Stomach (tissue), 9 donors: Measurements from ENCODE around the gene CRACDL. TPM values are rescaled to one million over a fixed set of nuclear protein-coding genes. Genes with fewer than 3 reads are reported as not detected.

ENCODE experiments used
- DNase-seq, 2 donors: peaks; one replicate each; pipeline versions ENCODE4 v3.0.0 to v3.0.0-alpha.2; 2013 to 2019
- H3K27ac ChIP-seq, 5 donors: fragments of 200-600 bp in 4 of 5; sonication (generic) in 4 of 5; one replicate each; pipeline ENCODE4 v1.5.1; 2013 to 2019; ENCODE audit warnings: mild to moderate bottlenecking in 1 of 5, moderate library complexity in 1 of 5
- H3K27me3 ChIP-seq, 3 donors: fragments of 200-600 bp; sonication (generic); one replicate each; pipeline ENCODE4 v1.5.1; 2017 to 2019; ENCODE audit warnings: mixed run types in 1 of 3
- H3K36me3 ChIP-seq, 4 donors: fragments of 200-600 bp; sonication (generic); 1 replicate in 3 of 4; 2 replicates in 1 of 4; pipeline ENCODE4 v1.5.1; 2016 to 2019
- H3K4me1 ChIP-seq, 4 donors: fragments of 200-600 bp; sonication (generic); one replicate each; pipeline ENCODE4 v1.5.1; 2016 to 2019
- H3K4me3 ChIP-seq, 4 donors: fragments of 200-600 bp; sonication (generic) in 3 of 4; one replicate each; pipeline ENCODE4 v1.5.1; 2016 to 2019; ENCODE audit warnings: mild to moderate bottlenecking in 1 of 4
- H3K9me3 ChIP-seq, 4 donors: fragments of 200-600 bp; sonication (generic); one replicate each; pipeline ENCODE4 v1.5.1; 2016 to 2019
- EP300 ChIP-seq: sonication (generic); formaldehyde crosslinking; IDR thresholded peaks from one replicate; pipeline ENCODE4 v1.6.1; 2017; ENCODE audit warnings: antibody characterized with exemption
- POLR2A ChIP-seq, 4 donors: fragments of 450-650 bp; IDR thresholded peaks; one replicate each; pipeline ENCODE4 v1.6.1; 2016; ENCODE audit warnings: antibody characterized with exemption in 4 of 4, control low read depth in 2 of 4, mild to moderate bottlenecking in 1 of 4, moderate library complexity in 1 of 4
- POLR2AphosphoS5 ChIP-seq, 3 donors: sonication (generic); formaldehyde crosslinking; IDR thresholded peaks; one replicate each; pipeline ENCODE4 v1.6.1; 2016; ENCODE audit warnings: antibody characterized with exemption in 3 of 3
- WGBS, 5 donors: extraction: QIAGEN DNeasy Blood & Tissue Kit in 3 of 5; methylation state at CpG; one replicate each; pipeline versions ENCODE4 v1.1.5 to v1.1.7; 2013 to 2018; 5-methylcytosine and 5-hydroxymethylcytosine counted together
- intact Hi-C: fragments of 100-400 bp; cut with DNase I; formaldehyde crosslinking; loops from one replicate; pipeline ENCODE4 v1.15.1; 2023; ENCODE audit warnings: low total_unique reads
- polyA plus RNA-seq, 3 donors: library from polyadenylated mRNA; stranded (reverse); fragments of 200-250 nt; gene quantifications; one replicate each; pipeline ENCODE4 v1.2.3, GENCODE V29; 2013
- total RNA-seq, 5 donors: library from RNA; depleted of rRNA; stranded (reverse); fragments of >200 nt; gene quantifications; one replicate each; pipeline versions ENCODE4 v1.1.0 to v1.2.3, GENCODE V29; 2014 to 2016
- TF ChIP-seq, protein P1 (sequence below), 7 experiments: fragments of 450-650 bp in 4 of 7; fragments of 200-600 bp in 3 of 7; sonication (generic) in 3 of 7; IDR thresholded peaks; one replicate each; pipeline ENCODE4 v1.5.1; 2016 to 2019; ENCODE audit warnings: antibody characterized with exemption in 7 of 7, control low read depth in 2 of 7, mild to moderate bottlenecking in 1 of 7
- donor health status: healthy with polysubstance abuse.
- donor health status: Bipolar disorder and iron deficiency.
- donor health status: healthy.

Gene CRACDL
- total and polyA plus RNA-seq, 8 donors = 5.4 to 205 (median 7.8) TPM

DNA sequence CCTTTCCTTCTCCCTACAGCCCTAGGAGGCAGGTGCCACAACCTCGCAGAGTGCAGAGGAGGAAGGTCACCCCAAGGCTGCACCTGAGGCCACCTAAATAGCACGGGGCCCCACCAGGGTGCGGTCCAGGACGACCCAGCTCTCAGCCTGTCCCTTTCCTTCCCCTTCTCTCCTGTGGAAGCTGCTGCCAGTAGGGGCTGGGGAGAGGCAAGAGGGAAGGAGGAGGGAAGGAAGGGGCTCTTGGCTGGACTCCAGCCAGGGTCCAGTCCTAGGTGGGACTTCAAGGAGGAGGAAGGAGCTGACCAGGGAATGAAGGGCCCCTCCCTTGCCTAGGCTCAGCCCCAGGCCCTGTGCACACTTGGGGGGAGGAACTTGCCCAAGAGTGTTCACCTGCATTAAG lies 11.1 kb downstream of the CRACDL start:
- no peak overlapping the region for H3K4me3 ChIP-seq
- TF ChIP-seq, protein P1, sequence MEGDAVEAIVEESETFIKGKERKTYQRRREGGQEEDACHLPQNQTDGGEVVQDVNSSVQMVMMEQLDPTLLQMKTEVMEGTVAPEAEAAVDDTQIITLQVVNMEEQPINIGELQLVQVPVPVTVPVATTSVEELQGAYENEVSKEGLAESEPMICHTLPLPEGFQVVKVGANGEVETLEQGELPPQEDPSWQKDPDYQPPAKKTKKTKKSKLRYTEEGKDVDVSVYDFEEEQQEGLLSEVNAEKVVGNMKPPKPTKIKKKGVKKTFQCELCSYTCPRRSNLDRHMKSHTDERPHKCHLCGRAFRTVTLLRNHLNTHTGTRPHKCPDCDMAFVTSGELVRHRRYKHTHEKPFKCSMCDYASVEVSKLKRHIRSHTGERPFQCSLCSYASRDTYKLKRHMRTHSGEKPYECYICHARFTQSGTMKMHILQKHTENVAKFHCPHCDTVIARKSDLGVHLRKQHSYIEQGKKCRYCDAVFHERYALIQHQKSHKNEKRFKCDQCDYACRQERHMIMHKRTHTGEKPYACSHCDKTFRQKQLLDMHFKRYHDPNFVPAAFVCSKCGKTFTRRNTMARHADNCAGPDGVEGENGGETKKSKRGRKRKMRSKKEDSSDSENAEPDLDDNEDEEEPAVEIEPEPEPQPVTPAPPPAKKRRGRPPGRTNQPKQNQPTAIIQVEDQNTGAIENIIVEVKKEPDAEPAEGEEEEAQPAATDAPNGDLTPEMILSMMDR (IDR thresholded peaks at IDR 0.05) = no peak
- TF ChIP-seq POLR2A (IDR thresholded peaks at IDR 0.05) (no peak), EP300 (no peak), POLR2AphosphoS5 (IDR thresholded peaks at IDR 0.05) (no peak)
- DNase-seq = no peak
- H3K9me3 ChIP-seq = no peaks in the 10 kb centered on the region
- no peaks in the 10 kb centered on the region for H3K36me3 ChIP-seq
- H3K27ac ChIP-seq = no peak overlapping the region
- 23 to 62% (median 49%) methylated on average over 4 of the region's 4 CpGs for WGBS, 5 donors
- no peaks in the 10 kb centered on the region for H3K27me3 ChIP-seq
- no peaks in the 10 kb centered on the region for H3K4me1 ChIP-seq
- intact Hi-C loops = no loop called here

DNA sequence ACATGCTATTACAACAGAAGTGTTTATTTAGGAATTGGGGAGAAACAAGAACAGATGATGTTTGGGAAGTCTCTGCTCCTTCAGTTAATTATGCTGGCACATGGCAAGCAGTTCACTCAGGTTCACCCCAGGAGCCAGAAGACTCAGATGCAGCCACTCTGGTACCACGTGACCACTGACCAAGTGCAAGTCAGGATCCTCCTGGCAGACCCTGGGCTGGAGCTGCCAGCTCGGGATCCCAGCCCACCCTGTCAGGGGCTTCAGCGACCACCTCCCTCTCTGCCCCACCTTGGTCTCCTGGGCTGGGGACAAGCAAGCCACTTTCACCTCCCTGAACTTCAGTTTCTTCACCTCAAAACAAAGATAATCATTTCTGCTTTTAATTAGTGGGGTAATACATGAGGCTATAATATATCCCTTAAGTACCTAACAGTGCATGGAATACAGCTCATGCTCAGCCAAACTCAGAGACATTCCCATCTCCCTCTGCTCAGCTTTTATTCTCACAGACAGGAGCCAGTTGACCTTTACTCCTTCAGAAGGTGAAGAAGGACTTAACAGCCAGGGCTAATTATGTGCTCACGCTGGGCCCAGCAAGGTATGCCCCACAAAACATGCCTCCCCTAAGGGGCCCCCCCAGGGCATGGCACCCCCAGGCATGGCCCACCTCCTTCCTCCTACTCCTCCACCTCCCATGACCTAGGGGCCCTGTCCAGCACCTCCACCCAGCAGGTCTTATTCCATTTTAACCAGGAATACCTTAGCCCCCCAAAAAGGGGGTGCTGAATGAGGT lies 11.8 kb downstream of the CRACDL start:
- H3K4me3 ChIP-seq = no peak overlapping the region
- no peaks in the 10 kb centered on the region for H3K27me3 ChIP-seq
- H3K27ac ChIP-seq = no peak overlapping the region
- WGBS, 5 donors = 63 to 89% (median 86%) methylated on average over 4 of the region's 4 CpGs
- no peak for TF ChIP-seq EP300
- no peak for TF ChIP-seq POLR2AphosphoS5 (IDR thresholded peaks at IDR 0.05)
- no peak for TF ChIP-seq POLR2A (IDR thresholded peaks at IDR 0.05)
- TF ChIP-seq, protein P1 (IDR thresholded peaks at IDR 0.05) = no peak
- H3K36me3 ChIP-seq = no peaks in the 10 kb centered on the region
- no peaks in the 10 kb centered on the region for H3K9me3 ChIP-seq
- no peaks in the 10 kb centered on the region for H3K4me1 ChIP-seq
- intact Hi-C loops = no loop called here
- DNase-seq = no peak

DNA sequence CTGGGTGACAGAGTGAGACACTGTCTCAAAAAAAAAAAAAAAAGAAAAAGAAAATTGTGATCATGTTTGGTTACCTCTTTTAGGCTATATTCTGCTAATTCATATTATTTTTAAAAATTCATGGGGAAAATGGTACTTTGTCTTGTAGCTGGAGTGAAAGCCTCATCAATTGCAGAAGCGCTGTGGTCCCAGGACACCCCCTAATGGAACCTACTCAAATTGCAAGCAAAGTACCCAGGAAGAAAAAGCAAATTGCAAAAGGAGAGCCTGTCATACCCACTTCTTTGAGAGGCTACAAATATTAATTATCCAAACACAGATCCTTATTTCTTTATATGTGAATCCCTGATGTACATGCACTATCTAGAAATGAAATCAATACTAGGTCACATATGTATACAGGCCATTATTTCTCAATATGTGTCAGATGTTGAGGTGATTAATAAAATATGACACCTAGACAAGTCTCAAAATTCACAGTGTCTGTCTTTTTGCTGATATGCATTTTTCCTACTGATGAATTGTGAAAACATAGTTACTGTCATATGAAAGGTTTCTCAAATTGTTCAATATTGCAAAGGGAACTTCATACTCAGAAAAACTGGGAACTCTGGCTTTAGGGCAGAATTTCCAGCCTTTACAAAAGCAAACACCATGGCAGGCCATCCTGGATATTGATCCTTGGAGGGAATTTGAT lies 12.6 kb downstream of the CRACDL start:
- no peaks in the 10 kb centered on the region for H3K27me3 ChIP-seq
- intact Hi-C loops = no loop called here
- H3K4me1 ChIP-seq = no peaks in the 10 kb centered on the region
- H3K36me3 ChIP-seq = no peaks in the 10 kb centered on the region
- no peak overlapping the region for H3K4me3 ChIP-seq
- no peak overlapping the region for H3K27ac ChIP-seq
- TF ChIP-seq EP300 (no peak), POLR2A (IDR thresholded peaks at IDR 0.05) (no peak), POLR2AphosphoS5 (IDR thresholded peaks at IDR 0.05) (no peak)
- TF ChIP-seq, protein P1 (IDR thresholded peaks at IDR 0.05) = no peak
- DNase-seq = no peak
- no peaks in the 10 kb centered on the region for H3K9me3 ChIP-seq
- 79 to 100% (median 91%) methylated on average over 1 of the region's 1 CpG for WGBS, 5 donors

DNA sequence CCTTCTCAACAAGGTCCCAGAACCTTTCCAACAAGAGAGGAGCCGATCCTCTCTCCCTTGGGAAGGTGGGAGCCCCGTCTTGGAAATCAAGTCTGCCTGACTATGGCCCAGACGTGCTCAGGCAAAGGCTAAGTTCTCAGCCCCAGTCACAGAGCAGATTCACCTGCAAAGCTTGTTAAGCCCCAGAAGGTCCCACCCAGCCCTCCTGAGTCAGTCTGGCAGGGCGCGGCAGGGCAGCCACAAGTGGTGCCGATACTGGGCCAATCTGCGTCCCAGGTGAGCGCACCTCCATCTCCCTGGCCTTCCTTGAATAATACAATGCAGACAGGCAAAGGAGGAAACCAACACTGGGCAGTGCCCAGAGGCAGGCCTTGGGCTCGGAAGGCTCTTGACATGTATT lies 15.0 kb downstream of the CRACDL start:
- no peak overlapping the region for H3K27ac ChIP-seq
- no peak overlapping the region for H3K4me3 ChIP-seq
- WGBS, 5 donors = 69 to 84% (median 76%) methylated on average over 7 to 9 of the region's 9 CpGs
- no peaks in the 10 kb centered on the region for H3K36me3 ChIP-seq
- intact Hi-C loops = no loop called here
- DNase-seq = peak in 1 of 2 donors; percentile 16
- H3K9me3 ChIP-seq = no peaks in the 10 kb centered on the region
- no peaks in the 10 kb centered on the region for H3K4me1 ChIP-seq
- no peak for TF ChIP-seq POLR2AphosphoS5 (IDR thresholded peaks at IDR 0.05)
- TF ChIP-seq, protein P1 (IDR thresholded peaks at IDR 0.05) = no peak
- H3K27me3 ChIP-seq = no peaks in the 10 kb centered on the region
